Erythroblast (primary cell): Measurements from ENCODE around the gene PAQR5.

Experiments
- DNase-seq, 2 experiments: peaks; one replicate each; lab custom pipeline; 2025; lab: John Stamatoyannopoulos, UW
- GATA1 ChIP-seq: IDR thresholded peaks from 2 replicates; pipeline ENCODE4 v1.6.1; 2011; ENCODE audit warnings: low read depth, mild to moderate bottlenecking, control low read depth, low read length, moderate library complexity
- POLR2A ChIP-seq: IDR thresholded peaks from 2 replicates; pipeline ENCODE4 v1.6.1; 2011; ENCODE audit warnings: mild to moderate bottlenecking, low read length

PAQR5 gene

DNA sequence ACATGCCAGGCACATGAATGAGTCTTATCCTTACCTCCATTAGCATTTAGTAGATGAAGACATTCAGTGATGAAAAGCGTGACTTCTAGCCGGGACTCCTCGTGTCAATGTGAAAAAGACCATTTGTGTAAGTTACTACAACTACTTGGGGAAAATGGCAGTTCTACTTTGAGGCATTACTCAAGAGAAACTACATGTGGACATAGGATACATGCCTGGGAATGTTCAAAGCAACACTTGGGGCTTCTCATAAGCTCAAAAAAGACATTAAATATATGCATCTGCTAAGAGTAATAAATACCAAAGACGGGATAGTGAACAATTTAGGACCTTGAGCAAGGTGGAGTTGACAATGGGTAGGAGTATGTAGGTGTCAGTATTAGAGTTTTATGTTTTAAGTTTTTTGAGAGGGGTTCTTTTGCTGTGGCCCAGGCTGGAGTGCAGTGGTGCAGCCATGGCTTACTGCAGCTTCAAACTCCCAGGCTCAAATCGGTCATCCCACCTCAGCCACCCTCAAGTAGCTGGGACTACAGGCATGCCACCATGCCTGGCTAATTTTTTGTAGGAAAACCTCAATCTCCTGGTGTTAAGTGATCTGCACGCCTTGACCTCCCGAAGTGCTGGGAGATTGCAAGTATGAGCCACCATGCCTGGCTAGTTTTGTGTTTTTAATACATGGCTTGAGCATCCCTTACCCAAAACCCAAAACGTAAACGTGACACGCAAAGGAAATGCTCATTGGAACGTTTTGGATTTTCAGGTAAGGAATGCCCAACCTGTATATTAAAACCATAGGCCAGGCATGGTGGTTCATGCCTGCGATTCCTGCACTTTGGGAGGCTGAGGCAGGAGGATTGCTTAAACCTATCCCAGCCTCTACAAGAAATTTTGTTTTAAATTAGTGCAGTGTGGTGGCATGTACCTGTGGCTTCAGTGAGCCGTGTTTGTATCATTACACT lies 157.8 kb downstream of the PAQR5 start:
- TF ChIP-seq GATA1 (no peak), POLR2A (peak; percentile 25)

More for the DNA sequence above, 157.8 kb downstream of the PAQR5 start:
- DNase-seq = peak in 1 of 2 experiments; percentile 27
